GM12878 (cell line): ENCODE results near the gene KRTAP9-1. TPM values are rescaled to one million over a fixed set of nuclear protein-coding genes. Genes with fewer than 3 reads are reported as not detected.

Experiments used
- ATAC-seq: fragments of 200-7000 bp; cut with Tn5 transposase; 3 replicates; pipeline ENCODE4 v1.9.1; 2020; ENCODE audit warnings: mild to moderate bottlenecking, moderate library complexity
- BruUV-seq: library from RNA; stranded (reverse); fragments of 400-500 nt; replicated peaks from 2 replicates; lab custom pipeline; 2021; lab: Mats Ljungman, UMichigan
- CTCF ChIA-PET: fragments of 300-600 bp; sonication (Branson Sonifier 250); formaldehyde crosslinking; extraction: SDS; loops from one replicate; lab custom pipeline; 2021; ENCODE audit warnings: inconsistent platforms; lab: Yijun Ruan, JAX
- POLR2A ChIA-PET: fragments of 350-600 bp; formaldehyde crosslinking; extraction: SDS; loops from one replicate; lab custom pipeline; 2021; ENCODE audit warnings: inconsistent platforms; lab: Charles Lee
- RAD21 ChIA-PET: fragments of 300-600 bp; sonication (Branson Sonifier 250); formaldehyde crosslinking; loops from one replicate; lab custom pipeline; 2023; ENCODE audit warnings: antibody characterized with exemption; ENCODE audit not compliant: unreplicated experiment; lab: Charles Lee
- SMC1A ChIA-PET: fragments of 300-600 bp; sonication (Branson Sonifier 250); formaldehyde crosslinking; loops from one replicate; lab custom pipeline; 2023; ENCODE audit not compliant: unreplicated experiment, uncharacterized antibody; lab: Charles Lee
- DNase-seq: peaks from one replicate; pipeline ENCODE4 v3.0.0-alpha.2; 2011; ENCODE audit warnings: low read depth, low spot score
- FAIRE-seq: peaks from 3 replicates; lab custom pipeline; 2011; peaks lifted over from hg19 to GRCh38; lab: Jason Lieb, UNC
- H2AFZ ChIP-seq: 2 replicates; pipeline ENCODE4 v1.6.0; 2011; ENCODE audit warnings: low read depth, low read length, control low read depth; ENCODE audit not compliant: control insufficient read depth
- H3K27ac ChIP-seq: 2 replicates; pipeline ENCODE4 v1.5.1; 2011; ENCODE audit warnings: control low read depth; ENCODE audit not compliant: control insufficient read depth, insufficient read depth
- H3K27me3 ChIP-seq, 2 experiments: replicated peaks in 1 of 2; 2 replicates each; pipeline versions ENCODE4 v1.6.0 to v1.6.1; 2011; ENCODE audit warnings: low read length in 1 of 2; ENCODE audit not compliant: control insufficient read depth in 2 of 2, insufficient read depth in 2 of 2
- H3K36me3 ChIP-seq, 2 experiments: 2 replicates each; pipeline ENCODE4 v1.5.1; 2011; ENCODE audit warnings: low read length in 1 of 2; ENCODE audit not compliant: control insufficient read depth in 2 of 2, insufficient read depth in 2 of 2
- H3K4me1 ChIP-seq: 2 replicates; pipeline ENCODE4 v1.6.1; 2011; ENCODE audit warnings: mild to moderate bottlenecking, low read length, moderate library complexity, mixed read lengths; ENCODE audit not compliant: control insufficient read depth, insufficient read depth
- H3K4me2 ChIP-seq: 2 replicates; pipeline ENCODE4 v1.6.0; 2011; ENCODE audit warnings: control low read depth; ENCODE audit not compliant: control insufficient read depth, insufficient read depth
- H3K4me3 ChIP-seq: fragments of 200-600 bp; sonication (generic); 2 replicates; pipeline ENCODE4 v1.5.1; 2016
- H3K79me2 ChIP-seq: 2 replicates; pipeline ENCODE4 v1.6.0; 2011; ENCODE audit warnings: low read length; ENCODE audit not compliant: control insufficient read depth, insufficient read depth
- H3K9ac ChIP-seq: 2 replicates; pipeline ENCODE4 v1.8.0; 2011; ENCODE audit warnings: low read length, control low read depth, mixed read lengths; ENCODE audit not compliant: control insufficient read depth, insufficient read depth
- H3K9me3 ChIP-seq: replicated peaks from 3 replicates; pipeline ENCODE4 v1.5.1; 2011; ENCODE audit warnings: mild to moderate bottlenecking, low read length; ENCODE audit not compliant: control insufficient read depth, insufficient read depth
- H4K20me1 ChIP-seq: 2 replicates; pipeline ENCODE4 v1.6.0; 2011; ENCODE audit not compliant: control insufficient read depth, insufficient read depth
- BCL3 ChIP-seq: IDR thresholded peaks from 2 replicates; pipeline ENCODE4 v1.6.1; 2011; ENCODE audit warnings: borderline replicate concordance, low read depth, mild to moderate bottlenecking, moderate library complexity, low read length; ENCODE audit not compliant: insufficient read depth, poor library complexity, severe bottlenecking
- BRCA1 ChIP-seq: IDR thresholded peaks from 2 replicates; pipeline ENCODE4 v1.6.1; 2011; ENCODE audit warnings: low read depth, low read length, improper control_type of control experiment
- E2F8 ChIP-seq: fragments of 450-650 bp; IDR thresholded peaks from 2 replicates; pipeline ENCODE4 v1.6.1; 2018; ENCODE audit warnings: mild to moderate bottlenecking, low read depth, moderate library complexity; ENCODE audit not compliant: partially characterized antibody
- MLLT1 ChIP-seq: fragments of 450-650 bp; IDR thresholded peaks from 2 replicates; pipeline ENCODE4 v1.6.1; 2016; ENCODE audit warnings: mild to moderate bottlenecking
- MYB ChIP-seq: fragments of 150-350 bp; IDR thresholded peaks from 2 replicates; pipeline ENCODE4 v1.6.1; 2014; ENCODE audit warnings: mild to moderate bottlenecking, low read depth, low read length, borderline replicate concordance
- NFYB ChIP-seq: IDR thresholded peaks from 2 replicates; pipeline ENCODE4 v1.6.1; 2011; ENCODE audit warnings: low read depth, mild to moderate bottlenecking, low read length, improper control_type of control experiment, moderate library complexity; ENCODE audit not compliant: insufficient read depth
- NR2C1 ChIP-seq: fragments of 450-650 bp; IDR thresholded peaks from 2 replicates; pipeline ENCODE4 v1.6.1; 2017; ENCODE audit warnings: antibody characterized with exemption, mild to moderate bottlenecking, moderate library complexity
- RELA ChIP-seq: fragments of 450-650 bp; IDR thresholded peaks from 2 replicates; pipeline ENCODE4 v1.8.0; 2014; ENCODE audit warnings: borderline replicate concordance; ENCODE audit not compliant: partially characterized antibody
- SMARCA5 ChIP-seq: fragments of 450-650 bp; IDR thresholded peaks from 2 replicates; pipeline ENCODE4 v1.6.1; 2017; ENCODE audit warnings: mild to moderate bottlenecking
- SP1 ChIP-seq: IDR thresholded peaks from one replicate; pipeline ENCODE4 v1.6.1; 2011; ENCODE audit warnings: low read depth, low read length
- TARDBP ChIP-seq: IDR thresholded peaks from 2 replicates; pipeline ENCODE4 v1.6.1; 2016; ENCODE audit warnings: borderline replicate concordance
- USF2 ChIP-seq: IDR thresholded peaks from 2 replicates; pipeline ENCODE4 v1.6.1; 2011; ENCODE audit warnings: low read depth, low read length, improper control_type of control experiment, borderline replicate concordance
- YY1 ChIP-seq: IDR thresholded peaks from 2 replicates; pipeline ENCODE4 v1.6.1; 2011; ENCODE audit warnings: low read depth, mild to moderate bottlenecking, low read length
- WGBS: methylation state at CpG from one replicate; pipeline ENCODE4 v1.1.6; 2016; ENCODE audit warnings: low lambda C conversion rate; ENCODE audit not compliant: insufficient replicate concordance, insufficient coverage; ENCODE audit errors: missing lambda C conversion rate; 5-methylcytosine and 5-hydroxymethylcytosine counted together
- in situ Hi-C: fragments of 300-500 bp; cut with MboI; formaldehyde crosslinking; loops from 9 replicates; pipeline ENCODE4 v1.14.3; 2018; ENCODE audit warnings: mixed read lengths
- intact Hi-C: fragments of 100-400 bp; cut with micrococcal nuclease; formaldehyde crosslinking; loops from one replicate; pipeline ENCODE4 v1.14.2; 2022; ENCODE audit not compliant: unreplicated experiment
- polyA plus RNA-seq, 11 experiments: library from polyadenylated mRNA; depleted of rRNA in 4 of 11; unstranded in 6 of 11; stranded (reverse) in 5 of 11; fragments of >200 nt; fragmentation: Nextera tagmentation in 4 of 11; fragmentation: Illumina TruSeq in 1 of 11; extraction: Ambion mirVana in 4 of 11; extraction: Trizol in 1 of 11; gene quantifications; 1 replicate in 1 of 11; 2 replicates in 10 of 11; pipeline versions ENCODE4 v1.2.1 to v1.2.3, GENCODE V29; 2011 to 2016; ENCODE audit warnings: inconsistent platforms in 2 of 11, missing spikeins in 2 of 11, low read depth in 1 of 11
- total RNA-seq, 4 experiments: library from RNA; depleted of rRNA in 3 of 4; stranded (reverse); fragments of >200 nt in 3 of 4; fragmentation: Illumina TruSeq in 1 of 4; extraction: Trizol in 1 of 4; gene quantifications; 2 replicates each; pipeline versions ENCODE4 v1.2.1 to v1.2.3, GENCODE V29; 2013 to 2021

The KRTAP9-1 gene
- total and polyA plus RNA-seq, 10 of the 15 experiments (the other 5 are each of a cell fraction or from before 2014, with no cell fraction given) = not detected

GRCh38 chr17:41167561-41167960 is 22.1 kb upstream of the KRTAP9-1 start (continued):
- TF ChIP-seq NR2C1 (no peak), TARDBP (no peak), RELA (no peak), SMARCA5 (no peak), MLLT1 (no peak)

GRCh38 chr17:41168121-41168520 is 21.6 kb upstream of the KRTAP9-1 start, which contains the start of gene KRTAP4-3:
Gene KRTAP4-3 (minus strand): TSS chr17:41168221. CDS start chr17:41168172, 49 bp downstream.
- Histone ChIP-seq H4K20me1 (no peaks in the 10 kb centered on the region), H3K9ac (no peak within 1 kb of the TSS), H3K27me3 (no peaks in the 10 kb centered on the region; a peak in 1 of 4 replicates), H3K4me2 (no peak within 1 kb of the TSS), H3K9me3 (no peaks in the 10 kb centered on the region), H3K36me3 (no peaks in the 10 kb centered on the region), H3K79me2 (no peaks in the 10 kb centered on the region), H3K4me1 (no peaks in the 10 kb centered on the region), H2AFZ (no peak within 1 kb of the TSS), H3K27ac (no peak within 1 kb of the TSS), H3K4me3 (no peak within 1 kb of the TSS)
- 0% methylated on average over 1 of the region's 1 CpG for WGBS
- CTCF ChIA-PET = no interaction called here
- ATAC-seq = no peak
- FAIRE-seq = no peak
- TF ChIP-seq USF2 (no peak), SP1 (no peak), NFYB (no peak), MYB (no peak), E2F8 (no peak), YY1 (no peak), BRCA1 (no peak), BCL3 (no peak)
- in situ Hi-C loops (no loop called here), intact Hi-C loops (no loop called here)
- RAD21 ChIA-PET = no interaction called here
- SMC1A ChIA-PET = no interaction called here
- POLR2A ChIA-PET = no interaction called here
- DNase-seq = no peak
- no TSS peak for BruUV-seq
